PFSK-1 (cell line): Measurements from ENCODE around the gene DNTT.

Source experiments
- FOXP2 ChIP-seq: optimal IDR thresholded peaks from 2 replicates; pipeline ENCODE3; 2011; ENCODE audit warnings: borderline replicate concordance, control low read depth, inconsistent platforms; ENCODE audit not compliant: insufficient read depth; ENCODE audit errors: extremely low read length, extremely low read depth
- POLR2AphosphoS5 ChIP-seq: IDR thresholded peaks from 2 replicates; pipeline ENCODE4 v1.6.1; 2012; ENCODE audit warnings: low read depth, mild to moderate bottlenecking, control low read depth, low read length, moderate library complexity
- SIN3A ChIP-seq: IDR thresholded peaks from 2 replicates; pipeline ENCODE4 v1.6.1; 2012; ENCODE audit warnings: mild to moderate bottlenecking, low read length, moderate library complexity, borderline replicate concordance; ENCODE audit not compliant: insufficient read depth
- TAF1 ChIP-seq: IDR thresholded peaks from 2 replicates; pipeline ENCODE4 v1.6.1; 2012; ENCODE audit warnings: low read length, control low read depth, borderline replicate concordance; ENCODE audit not compliant: insufficient read depth
- TF ChIP-seq, protein P1 (sequence below), 2 experiments: IDR thresholded peaks; 2 replicates each; pipeline versions ENCODE4 v1.6.1 to v1.8.0; 2011 to 2012; ENCODE audit warnings: low read depth in 2 of 2, low read length in 2 of 2, control low read depth in 1 of 2, inconsistent platforms in 1 of 2, mild to moderate bottlenecking in 1 of 2, moderate library complexity in 1 of 2; ENCODE audit not compliant: insufficient read depth in 1 of 2

DNA sequence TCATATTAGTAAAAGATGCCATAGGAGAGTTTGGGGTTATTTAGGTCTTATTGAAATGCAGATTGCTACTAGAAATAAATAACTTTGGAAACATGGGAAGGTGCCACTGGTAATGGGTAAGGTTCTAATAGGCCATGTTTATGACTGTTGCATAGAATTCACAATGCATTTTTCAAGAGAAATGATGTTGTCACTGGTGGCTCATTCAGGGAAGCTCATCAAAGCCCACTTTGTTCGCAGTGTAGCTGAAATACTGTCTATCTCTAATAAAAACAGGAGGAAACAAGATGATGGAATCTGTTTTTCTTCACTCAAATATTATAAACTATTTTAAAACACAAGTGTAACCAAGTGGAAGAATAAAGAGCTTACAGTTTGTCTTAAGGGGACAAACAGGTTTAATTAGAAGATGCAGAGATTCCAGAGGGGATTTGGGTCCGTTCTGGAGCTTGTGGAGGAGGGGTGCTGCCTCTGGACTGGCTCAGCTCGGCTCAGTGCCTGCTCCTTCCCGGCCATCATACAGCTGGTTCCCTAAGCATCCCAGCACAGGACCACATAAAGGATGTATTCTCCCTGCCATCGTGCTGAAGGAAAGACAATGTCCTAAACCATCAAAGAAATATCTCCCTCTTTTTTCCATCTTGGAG, 34.2 kb downstream of the DNTT start:
- TF ChIP-seq, protein P1, sequence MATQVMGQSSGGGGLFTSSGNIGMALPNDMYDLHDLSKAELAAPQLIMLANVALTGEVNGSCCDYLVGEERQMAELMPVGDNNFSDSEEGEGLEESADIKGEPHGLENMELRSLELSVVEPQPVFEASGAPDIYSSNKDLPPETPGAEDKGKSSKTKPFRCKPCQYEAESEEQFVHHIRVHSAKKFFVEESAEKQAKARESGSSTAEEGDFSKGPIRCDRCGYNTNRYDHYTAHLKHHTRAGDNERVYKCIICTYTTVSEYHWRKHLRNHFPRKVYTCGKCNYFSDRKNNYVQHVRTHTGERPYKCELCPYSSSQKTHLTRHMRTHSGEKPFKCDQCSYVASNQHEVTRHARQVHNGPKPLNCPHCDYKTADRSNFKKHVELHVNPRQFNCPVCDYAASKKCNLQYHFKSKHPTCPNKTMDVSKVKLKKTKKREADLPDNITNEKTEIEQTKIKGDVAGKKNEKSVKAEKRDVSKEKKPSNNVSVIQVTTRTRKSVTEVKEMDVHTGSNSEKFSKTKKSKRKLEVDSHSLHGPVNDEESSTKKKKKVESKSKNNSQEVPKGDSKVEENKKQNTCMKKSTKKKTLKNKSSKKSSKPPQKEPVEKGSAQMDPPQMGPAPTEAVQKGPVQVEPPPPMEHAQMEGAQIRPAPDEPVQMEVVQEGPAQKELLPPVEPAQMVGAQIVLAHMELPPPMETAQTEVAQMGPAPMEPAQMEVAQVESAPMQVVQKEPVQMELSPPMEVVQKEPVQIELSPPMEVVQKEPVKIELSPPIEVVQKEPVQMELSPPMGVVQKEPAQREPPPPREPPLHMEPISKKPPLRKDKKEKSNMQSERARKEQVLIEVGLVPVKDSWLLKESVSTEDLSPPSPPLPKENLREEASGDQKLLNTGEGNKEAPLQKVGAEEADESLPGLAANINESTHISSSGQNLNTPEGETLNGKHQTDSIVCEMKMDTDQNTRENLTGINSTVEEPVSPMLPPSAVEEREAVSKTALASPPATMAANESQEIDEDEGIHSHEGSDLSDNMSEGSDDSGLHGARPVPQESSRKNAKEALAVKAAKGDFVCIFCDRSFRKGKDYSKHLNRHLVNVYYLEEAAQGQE (IDR thresholded peaks at IDR 0.05; ENCODE audit: insufficient read depth in 1 of 2, low read depth in 2 of 2, low read length in 2 of 2), result no peak
- TF ChIP-seq POLR2AphosphoS5 (no peak), TAF1 (no peak), SIN3A (no peak), FOXP2 (no peak)
